ENCODE results near the gene NMT2.

GRCh38 chr10:15201589-15202300 lies 33.3 kb upstream of the NMT2 start:
- TF ChIP-seq CTCF (conservative IDR thresholded peaks at IDR 0.05 in 1 of 2, IDR thresholded peaks at IDR 0.05 in 1 of 2; ENCODE audit: extremely low read depth in 1 of 2, insufficient read depth in 1 of 2, low read depth in 1 of 2, low read length in 2 of 2), result no peak
- no peak for TF ChIP-seq EZH2 (IDR thresholded peaks at IDR 0.05; ENCODE audit: borderline replicate concordance, low read length)
